ENCODE measurements around the gene FASN.

The FASN gene

DNA sequence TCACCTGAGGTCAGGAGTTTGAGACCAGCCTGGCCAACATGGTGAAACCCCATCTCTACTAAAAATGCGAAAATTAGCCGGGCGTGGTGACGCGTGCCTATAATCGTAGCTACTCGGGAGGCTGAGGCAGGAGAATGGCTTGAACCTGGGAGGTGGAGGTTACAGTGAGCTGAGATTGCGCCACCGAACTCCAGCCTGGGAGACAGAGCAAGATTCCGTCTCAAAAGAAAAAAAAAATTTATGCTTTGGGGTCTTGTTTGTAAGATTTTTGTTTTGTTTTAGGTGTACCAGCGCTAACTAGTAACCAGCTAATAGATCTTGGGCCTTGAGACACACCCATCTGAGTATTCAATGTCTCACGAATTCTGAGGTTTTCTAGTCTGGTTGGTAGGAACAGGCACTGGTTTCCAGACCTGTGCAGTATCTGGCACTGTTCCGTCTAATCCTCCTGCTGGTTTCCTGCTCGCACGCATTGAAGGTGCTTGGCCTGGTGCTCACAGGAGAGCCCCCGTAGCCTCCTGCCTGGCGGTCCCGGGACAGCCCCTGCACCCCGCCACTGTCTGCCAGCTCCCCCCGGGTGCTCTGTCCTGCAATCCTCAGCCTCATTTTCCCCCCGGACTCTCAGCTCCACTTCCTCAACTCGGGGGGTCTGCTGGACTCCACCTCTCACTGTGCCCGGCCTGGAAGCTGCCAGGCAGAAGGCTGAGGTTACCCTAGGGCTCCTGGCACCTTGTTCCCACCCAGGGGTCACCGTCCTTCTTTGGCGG is 21.8 kb downstream of the FASN start:
- no peaks in the 10 kb centered on the region for H3K36me3 ChIP-seq (ENCODE audit: low read length)
- H3K79me2 ChIP-seq (ENCODE audit: insufficient read depth, low read length) = no peaks in the 10 kb centered on the region
- peaks cover 9% of the 10 kb centered on the region; the same call in 1 of the 2 replicates for H3F3A ChIP-seq (ENCODE audit: insufficient read depth)
- H3K9ac ChIP-seq (ENCODE audit: low read length) = no peak overlapping the region
- no peak overlapping the region for H2AFZ ChIP-seq (ENCODE audit: low read depth, low read length, severe bottlenecking)
- H3K4me2 ChIP-seq (ENCODE audit: low read depth, low read length, poor library complexity, severe bottlenecking) = no peak overlapping the region
- H3K9me3 ChIP-seq (ENCODE audit: insufficient read depth, low read length) = no peaks in the 10 kb centered on the region
- no peaks in the 10 kb centered on the region for H3K27me3 ChIP-seq (ENCODE audit: low read length)
- H3K4me3 ChIP-seq (ENCODE audit: insufficient read depth, low read length, poor library complexity, severe bottlenecking) = no peak overlapping the region
- H3K9me2 ChIP-seq (replicated peaks; ENCODE audit: insufficient read depth, low read length) = no peaks in the 10 kb centered on the region
- no peak overlapping the region for H3K27ac ChIP-seq (ENCODE audit: low read depth, low read length)
- H4K20me1 ChIP-seq (ENCODE audit: low read depth, low read length) = no peaks in the 10 kb centered on the region
- TF ChIP-seq, protein P1, sequence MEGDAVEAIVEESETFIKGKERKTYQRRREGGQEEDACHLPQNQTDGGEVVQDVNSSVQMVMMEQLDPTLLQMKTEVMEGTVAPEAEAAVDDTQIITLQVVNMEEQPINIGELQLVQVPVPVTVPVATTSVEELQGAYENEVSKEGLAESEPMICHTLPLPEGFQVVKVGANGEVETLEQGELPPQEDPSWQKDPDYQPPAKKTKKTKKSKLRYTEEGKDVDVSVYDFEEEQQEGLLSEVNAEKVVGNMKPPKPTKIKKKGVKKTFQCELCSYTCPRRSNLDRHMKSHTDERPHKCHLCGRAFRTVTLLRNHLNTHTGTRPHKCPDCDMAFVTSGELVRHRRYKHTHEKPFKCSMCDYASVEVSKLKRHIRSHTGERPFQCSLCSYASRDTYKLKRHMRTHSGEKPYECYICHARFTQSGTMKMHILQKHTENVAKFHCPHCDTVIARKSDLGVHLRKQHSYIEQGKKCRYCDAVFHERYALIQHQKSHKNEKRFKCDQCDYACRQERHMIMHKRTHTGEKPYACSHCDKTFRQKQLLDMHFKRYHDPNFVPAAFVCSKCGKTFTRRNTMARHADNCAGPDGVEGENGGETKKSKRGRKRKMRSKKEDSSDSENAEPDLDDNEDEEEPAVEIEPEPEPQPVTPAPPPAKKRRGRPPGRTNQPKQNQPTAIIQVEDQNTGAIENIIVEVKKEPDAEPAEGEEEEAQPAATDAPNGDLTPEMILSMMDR (IDR thresholded peaks at IDR 0.05; ENCODE audit: insufficient read depth, low read length, poor library complexity, severe bottlenecking) = no peak
- TF ChIP-seq EZH2phosphoT487 (conservative IDR thresholded peaks at IDR 0.05; ENCODE audit: low read length) = no peak

DNA sequence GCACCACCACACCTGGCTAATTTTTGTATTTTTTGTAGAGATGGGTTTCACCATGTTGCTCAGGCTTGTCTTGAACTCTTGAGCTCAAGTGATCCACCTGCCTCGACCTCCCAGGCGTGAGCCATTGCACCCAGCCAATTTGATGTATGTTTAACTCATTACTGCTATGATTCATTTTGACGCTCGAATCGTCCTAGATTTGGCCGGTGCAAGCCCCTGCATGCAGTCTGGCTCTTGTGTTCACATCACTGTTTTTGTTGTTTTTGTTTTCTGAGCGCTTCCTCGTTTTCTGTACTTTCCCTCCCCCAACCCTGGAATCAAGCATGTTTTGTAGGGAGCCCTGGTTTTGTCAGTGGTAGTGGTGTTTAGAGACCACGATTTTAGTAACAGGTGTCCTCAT is 24.6 kb downstream of the FASN start:
- no peak overlapping the region for H3K4me3 ChIP-seq (ENCODE audit: insufficient read depth, low read length, poor library complexity, severe bottlenecking)
- no peaks in the 10 kb centered on the region for H3K27me3 ChIP-seq (ENCODE audit: low read length)
- no peaks in the 10 kb centered on the region for H4K20me1 ChIP-seq (ENCODE audit: low read depth, low read length)
- no peaks in the 10 kb centered on the region for H3K9me3 ChIP-seq (ENCODE audit: insufficient read depth, low read length)
- H3K4me2 ChIP-seq (ENCODE audit: low read depth, low read length, poor library complexity, severe bottlenecking) = no peak overlapping the region
- no peak overlapping the region for H2AFZ ChIP-seq (ENCODE audit: low read depth, low read length, severe bottlenecking)
- H3K36me3 ChIP-seq (ENCODE audit: low read length) = no peaks in the 10 kb centered on the region
- TF ChIP-seq EZH2phosphoT487 (conservative IDR thresholded peaks at IDR 0.05; ENCODE audit: low read length) = no peak
- TF ChIP-seq, protein P1 (IDR thresholded peaks at IDR 0.05; ENCODE audit: insufficient read depth, low read length, poor library complexity, severe bottlenecking) = no peak
- H3K9me2 ChIP-seq (replicated peaks; ENCODE audit: insufficient read depth, low read length) = no peaks in the 10 kb centered on the region
- no peaks in the 10 kb centered on the region for H3K79me2 ChIP-seq (ENCODE audit: insufficient read depth, low read length)
- no peak overlapping the region for H3K9ac ChIP-seq (ENCODE audit: low read length)
- no peak overlapping the region for H3K27ac ChIP-seq (ENCODE audit: low read depth, low read length)
- peaks cover 9% of the 10 kb centered on the region; the same call in 1 of the 2 replicates for H3F3A ChIP-seq (ENCODE audit: insufficient read depth)

GRCh38 chr17:82072827-82073226 is 25.2 kb downstream of the FASN start:
- Histone ChIP-seq H3K9me2 (replicated peaks; ENCODE audit: insufficient read depth, low read length) (no peaks in the 10 kb centered on the region), H3K4me3 (ENCODE audit: insufficient read depth, low read length, poor library complexity, severe bottlenecking) (no peak overlapping the region), H3F3A (ENCODE audit: insufficient read depth) (peaks cover 9% of the 10 kb centered on the region; the same call in 1 of the 2 replicates), H4K20me1 (ENCODE audit: low read depth, low read length) (no peaks in the 10 kb centered on the region), H3K4me2 (ENCODE audit: low read depth, low read length, poor library complexity, severe bottlenecking) (no peak overlapping the region), H3K9ac (ENCODE audit: low read length) (no peak overlapping the region), H3K79me2 (ENCODE audit: insufficient read depth, low read length) (no peaks in the 10 kb centered on the region), H3K36me3 (ENCODE audit: low read length) (no peaks in the 10 kb centered on the region), H3K27ac (ENCODE audit: low read depth, low read length) (no peak overlapping the region), H3K27me3 (ENCODE audit: low read length) (no peaks in the 10 kb centered on the region), H3K9me3 (ENCODE audit: insufficient read depth, low read length) (no peaks in the 10 kb centered on the region), H2AFZ (ENCODE audit: low read depth, low read length, severe bottlenecking) (no peak overlapping the region)
- no peak for TF ChIP-seq EZH2phosphoT487 (conservative IDR thresholded peaks at IDR 0.05; ENCODE audit: low read length)
- TF ChIP-seq, protein P1 (IDR thresholded peaks at IDR 0.05; ENCODE audit: insufficient read depth, low read length, poor library complexity, severe bottlenecking) = no peak

Data from SU-DHL-6 (cell line).